Cardiac fibroblast (primary cell): ENCODE results near the gene AIP.
A peak's percentile ranks its signal among the peaks of the same experiment; 100 is the strongest.

Experiments
- DNase-seq, 2 donors: peaks; one replicate each; pipeline versions ENCODE4 v3.0.0 to v3.0.0-alpha.2; 2010; ENCODE audit warnings: low read depth in 2 of 2
- H3K4me3 ChIP-seq, 2 donors: replicated peaks in 1 of 2; 1 replicate in 1 of 2; 2 replicates in 1 of 2; pipeline ENCODE4 v1.5.1; 2011; ENCODE audit warnings: low read depth in 2 of 2, low read length in 2 of 2, mild to moderate bottlenecking in 2 of 2, moderate library complexity in 1 of 2
- TF ChIP-seq, protein P1 (sequence below): IDR thresholded peaks from one replicate; pipeline ENCODE4 v1.5.1; 2011; ENCODE audit warnings: low read depth, mild to moderate bottlenecking, low read length, inconsistent platforms

AIP gene

GRCh38 chr11:67436459-67437081 lies 46.3 kb upstream of the AIP start:
- DNase-seq: peak; percentile 14 to 21

GRCh38 chr11:67437082-67437808 lies 45.6 kb upstream of the AIP start, which contains the start of gene PTPRCAP:
TSS of gene PTPRCAP (minus strand) at chr11:67437682. CDS start at chr11:67437619, 63 bp downstream.
- no peak within 1 kb of the TSS for H3K4me3 ChIP-seq
- no peak for DNase-seq
- TF ChIP-seq, protein P1, sequence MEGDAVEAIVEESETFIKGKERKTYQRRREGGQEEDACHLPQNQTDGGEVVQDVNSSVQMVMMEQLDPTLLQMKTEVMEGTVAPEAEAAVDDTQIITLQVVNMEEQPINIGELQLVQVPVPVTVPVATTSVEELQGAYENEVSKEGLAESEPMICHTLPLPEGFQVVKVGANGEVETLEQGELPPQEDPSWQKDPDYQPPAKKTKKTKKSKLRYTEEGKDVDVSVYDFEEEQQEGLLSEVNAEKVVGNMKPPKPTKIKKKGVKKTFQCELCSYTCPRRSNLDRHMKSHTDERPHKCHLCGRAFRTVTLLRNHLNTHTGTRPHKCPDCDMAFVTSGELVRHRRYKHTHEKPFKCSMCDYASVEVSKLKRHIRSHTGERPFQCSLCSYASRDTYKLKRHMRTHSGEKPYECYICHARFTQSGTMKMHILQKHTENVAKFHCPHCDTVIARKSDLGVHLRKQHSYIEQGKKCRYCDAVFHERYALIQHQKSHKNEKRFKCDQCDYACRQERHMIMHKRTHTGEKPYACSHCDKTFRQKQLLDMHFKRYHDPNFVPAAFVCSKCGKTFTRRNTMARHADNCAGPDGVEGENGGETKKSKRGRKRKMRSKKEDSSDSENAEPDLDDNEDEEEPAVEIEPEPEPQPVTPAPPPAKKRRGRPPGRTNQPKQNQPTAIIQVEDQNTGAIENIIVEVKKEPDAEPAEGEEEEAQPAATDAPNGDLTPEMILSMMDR: no peak

More at GRCh38 chr11:67436459-67437081, 46.3 kb upstream of the AIP start:
- no peak overlapping the region for H3K4me3 ChIP-seq
- TF ChIP-seq, protein P1: no peak

DNA sequence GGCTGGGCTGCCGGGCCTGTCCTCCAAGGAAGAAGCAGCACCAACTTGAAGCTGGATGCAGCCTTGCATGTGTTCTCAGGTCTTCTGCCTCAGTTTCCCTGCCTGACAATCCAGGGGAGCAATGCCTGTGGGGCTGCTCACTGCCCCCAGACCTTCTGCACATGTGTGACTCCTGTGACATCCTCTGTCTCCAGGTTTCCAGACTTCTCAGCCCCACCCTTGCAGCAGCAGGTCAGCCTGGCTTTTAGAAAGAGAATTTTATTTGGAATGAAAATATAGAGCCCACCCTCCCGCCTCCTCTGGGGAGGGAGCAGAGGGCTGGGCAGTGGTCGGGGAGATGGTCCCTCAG lies 45.0 kb upstream of the AIP start:
- no peak for DNase-seq
- TF ChIP-seq, protein P1: no peak
- no peak overlapping the region for H3K4me3 ChIP-seq

GRCh38 chr11:67438158-67438902 lies 44.5 kb upstream of the AIP start:
- no peak for DNase-seq
- no peak overlapping the region for H3K4me3 ChIP-seq
- TF ChIP-seq, protein P1: no peak

DNA sequence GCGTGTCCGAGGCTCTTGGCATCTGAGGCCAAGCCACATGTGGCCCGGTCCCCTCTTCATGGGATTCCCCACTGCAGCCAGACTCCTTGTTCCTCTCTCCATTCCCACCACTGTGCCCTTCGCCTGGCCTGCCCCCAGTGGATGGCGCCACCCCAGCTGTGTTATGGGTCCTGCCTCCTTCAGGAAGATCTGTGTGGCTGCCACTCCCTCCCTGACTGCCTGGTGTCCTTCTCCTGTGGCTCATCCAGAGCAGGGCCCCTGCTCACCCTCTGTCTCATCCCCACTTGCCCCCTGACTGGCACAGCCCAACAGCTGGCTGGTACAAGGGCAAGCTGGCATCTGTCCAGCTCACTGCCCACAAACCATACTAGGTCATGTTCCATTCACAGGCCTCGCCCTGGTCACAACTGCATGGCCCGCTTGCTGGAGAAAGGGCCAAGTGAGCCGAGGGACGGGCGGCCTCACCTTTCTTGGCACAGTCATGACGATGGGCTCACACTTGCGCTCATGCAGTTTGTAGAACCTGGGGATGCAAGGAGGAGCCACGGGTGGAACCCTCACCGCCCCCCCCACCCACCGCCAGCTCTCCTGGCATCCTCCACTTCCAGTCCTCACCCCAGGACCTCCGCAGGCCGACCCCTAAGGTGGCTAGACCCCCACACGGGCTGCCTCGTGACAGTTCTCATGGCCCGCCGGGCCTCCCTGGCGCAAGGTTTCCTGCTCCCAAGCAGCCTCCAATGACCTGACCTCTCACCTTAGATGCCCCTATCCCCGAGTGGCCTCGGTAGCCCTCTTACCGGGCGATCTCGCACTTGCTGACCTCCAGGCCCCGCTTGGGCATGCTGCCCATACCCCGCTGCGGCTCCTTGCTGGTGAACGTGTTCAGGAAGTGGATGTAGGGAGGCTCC lies 43.3 kb upstream of the AIP start:
- TF ChIP-seq, protein P1: peak; percentile 8
- peak; percentile 25 to 26 for DNase-seq
- H3K4me3 ChIP-seq: no peak overlapping the region
